HepG2 (cell line): Measurements from ENCODE around the gene NKX6-2.

Experiments used
- BHLHE40 ChIP-seq: IDR thresholded peaks from 2 replicates; pipeline ENCODE4 v1.6.1; 2011; ENCODE audit warnings: low read length, improper control_type of control experiment
- CHD4 ChIP-seq: fragments of 200-600 bp; sonication (generic); IDR thresholded peaks from 2 replicates; pipeline ENCODE4 v1.7.0; 2017; ENCODE audit warnings: mild to moderate bottlenecking, low read length, borderline replicate concordance
- KDM5A ChIP-seq: fragments of 200-600 bp; sonication (generic); IDR thresholded peaks from 2 replicates; pipeline ENCODE4 v1.7.0; 2018; ENCODE audit warnings: antibody characterized with exemption, mild to moderate bottlenecking, low read length, borderline replicate concordance
- KLF13 ChIP-seq: sonication (generic); formaldehyde crosslinking; IDR thresholded peaks from 2 replicates; pipeline ENCODE4 v1.4.0; 2020; ENCODE audit warnings: mild to moderate bottlenecking, missing genetic modification reagents
- KLF9 ChIP-seq: IDR thresholded peaks from 2 replicates; pipeline ENCODE4 v1.6.1; 2016; ENCODE audit warnings: low read depth
- MTF1 ChIP-seq: sonication (generic); formaldehyde crosslinking; IDR thresholded peaks from 2 replicates; pipeline ENCODE4 v1.5.0; 2020; ENCODE audit warnings: missing genetic modification reagents
- U2AF2 ChIP-seq: fragments of 200-400 bp; formaldehyde crosslinking; IDR thresholded peaks from 2 replicates; pipeline ENCODE4 v1.6.1; 2017; ENCODE audit warnings: low read depth, mild to moderate bottlenecking, low read length
- WIZ ChIP-seq: sonication (generic); formaldehyde crosslinking; IDR thresholded peaks from 2 replicates; pipeline ENCODE4 v1.5.1; 2020; ENCODE audit warnings: mild to moderate bottlenecking, missing genetic modification reagents
- ZNF263 ChIP-seq: sonication (generic); formaldehyde crosslinking; IDR thresholded peaks from 2 replicates; pipeline ENCODE4 v1.4.0; 2020; ENCODE audit warnings: missing genetic modification reagents
- ZNF510 ChIP-seq: sonication (generic); formaldehyde crosslinking; IDR thresholded peaks from 2 replicates; pipeline ENCODE4 v1.4.0; 2020; ENCODE audit warnings: low read depth, mild to moderate bottlenecking, missing genetic modification reagents
- ZNF549 ChIP-seq: sonication (generic); formaldehyde crosslinking; IDR thresholded peaks from 2 replicates; pipeline ENCODE4 v1.5.0; 2020; ENCODE audit warnings: missing genetic modification reagents
- ZNF780A ChIP-seq: sonication (generic); formaldehyde crosslinking; IDR thresholded peaks from 2 replicates; pipeline ENCODE4 v1.8.0; 2022; ENCODE audit warnings: mild to moderate bottlenecking, missing genetic modification reagents, moderate library complexity
- TF ChIP-seq, protein P1 (sequence below): sonication (generic); formaldehyde crosslinking; IDR thresholded peaks from 2 replicates; pipeline ENCODE4 v1.4.0; 2020; ENCODE audit warnings: missing genetic modification reagents, borderline replicate concordance
- TF ChIP-seq, protein P2 (sequence below): sonication (generic); formaldehyde crosslinking; IDR thresholded peaks from 2 replicates; pipeline ENCODE4 v1.5.0; 2020; ENCODE audit warnings: mild to moderate bottlenecking, missing genetic modification reagents, moderate library complexity

DNA sequence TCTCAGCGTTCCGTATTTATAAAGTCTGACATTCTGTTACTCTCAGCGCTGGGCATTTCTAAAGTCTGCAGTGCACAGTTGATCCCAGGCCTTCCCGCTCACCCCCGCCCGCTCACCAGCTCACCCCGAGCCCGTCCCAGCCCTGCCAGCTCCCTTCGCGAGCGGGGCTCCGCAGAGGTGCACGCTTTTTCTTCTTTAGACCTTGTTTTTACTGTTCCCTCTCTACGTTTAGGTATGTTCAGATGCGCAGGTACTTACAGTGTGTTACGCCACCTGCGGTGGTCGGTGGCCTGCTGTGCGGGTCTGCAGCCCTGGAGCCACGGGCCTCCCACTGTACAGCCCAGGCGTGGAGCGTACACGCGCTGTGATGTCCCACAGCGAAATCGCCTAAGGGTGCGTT lies 28.8 kb downstream of the NKX6-2 start:
- TF ChIP-seq KLF9 (CRISPR knock-in tag) = no peak
- TF ChIP-seq KLF13 (CRISPR knock-in tag) = no peak
- TF ChIP-seq MTF1 (CRISPR knock-in tag) = no peak
- TF ChIP-seq, protein P1, sequence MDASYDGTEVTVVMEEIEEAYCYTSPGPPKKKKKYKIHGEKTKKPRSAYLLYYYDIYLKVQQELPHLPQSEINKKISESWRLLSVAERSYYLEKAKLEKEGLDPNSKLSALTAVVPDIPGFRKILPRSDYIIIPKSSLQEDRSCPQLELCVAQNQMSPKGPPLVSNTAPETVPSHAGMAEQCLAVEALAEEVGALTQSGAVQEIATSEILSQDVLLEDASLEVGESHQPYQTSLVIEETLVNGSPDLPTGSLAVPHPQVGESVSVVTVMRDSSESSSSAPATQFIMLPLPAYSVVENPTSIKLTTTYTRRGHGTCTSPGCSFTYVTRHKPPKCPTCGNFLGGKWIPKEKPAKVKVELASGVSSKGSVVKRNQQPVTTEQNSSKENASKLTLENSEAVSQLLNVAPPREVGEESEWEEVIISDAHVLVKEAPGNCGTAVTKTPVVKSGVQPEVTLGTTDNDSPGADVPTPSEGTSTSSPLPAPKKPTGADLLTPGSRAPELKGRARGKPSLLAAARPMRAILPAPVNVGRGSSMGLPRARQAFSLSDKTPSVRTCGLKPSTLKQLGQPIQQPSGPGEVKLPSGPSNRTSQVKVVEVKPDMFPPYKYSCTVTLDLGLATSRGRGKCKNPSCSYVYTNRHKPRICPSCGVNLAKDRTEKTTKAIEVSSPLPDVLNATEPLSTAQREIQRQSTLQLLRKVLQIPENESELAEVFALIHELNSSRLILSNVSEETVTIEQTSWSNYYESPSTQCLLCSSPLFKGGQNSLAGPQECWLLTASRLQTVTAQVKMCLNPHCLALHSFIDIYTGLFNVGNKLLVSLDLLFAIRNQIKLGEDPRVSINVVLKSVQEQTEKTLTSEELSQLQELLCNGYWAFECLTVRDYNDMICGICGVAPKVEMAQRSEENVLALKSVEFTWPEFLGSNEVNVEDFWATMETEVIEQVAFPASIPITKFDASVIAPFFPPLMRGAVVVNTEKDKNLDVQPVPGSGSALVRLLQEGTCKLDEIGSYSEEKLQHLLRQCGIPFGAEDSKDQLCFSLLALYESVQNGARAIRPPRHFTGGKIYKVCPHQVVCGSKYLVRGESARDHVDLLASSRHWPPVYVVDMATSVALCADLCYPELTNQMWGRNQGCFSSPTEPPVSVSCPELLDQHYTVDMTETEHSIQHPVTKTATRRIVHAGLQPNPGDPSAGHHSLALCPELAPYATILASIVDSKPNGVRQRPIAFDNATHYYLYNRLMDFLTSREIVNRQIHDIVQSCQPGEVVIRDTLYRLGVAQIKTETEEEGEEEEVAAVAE (CRISPR knock-in tag) = no peak
- no peak for TF ChIP-seq WIZ (CRISPR knock-in tag)
- no peak for TF ChIP-seq ZNF510 (CRISPR knock-in tag)
- TF ChIP-seq KDM5A = no peak
- TF ChIP-seq ZNF549 (CRISPR knock-in tag) = no peak
- TF ChIP-seq BHLHE40 = no peak
- TF ChIP-seq U2AF2 = no peak
- TF ChIP-seq CHD4 = no peak
- TF ChIP-seq, protein P2, sequence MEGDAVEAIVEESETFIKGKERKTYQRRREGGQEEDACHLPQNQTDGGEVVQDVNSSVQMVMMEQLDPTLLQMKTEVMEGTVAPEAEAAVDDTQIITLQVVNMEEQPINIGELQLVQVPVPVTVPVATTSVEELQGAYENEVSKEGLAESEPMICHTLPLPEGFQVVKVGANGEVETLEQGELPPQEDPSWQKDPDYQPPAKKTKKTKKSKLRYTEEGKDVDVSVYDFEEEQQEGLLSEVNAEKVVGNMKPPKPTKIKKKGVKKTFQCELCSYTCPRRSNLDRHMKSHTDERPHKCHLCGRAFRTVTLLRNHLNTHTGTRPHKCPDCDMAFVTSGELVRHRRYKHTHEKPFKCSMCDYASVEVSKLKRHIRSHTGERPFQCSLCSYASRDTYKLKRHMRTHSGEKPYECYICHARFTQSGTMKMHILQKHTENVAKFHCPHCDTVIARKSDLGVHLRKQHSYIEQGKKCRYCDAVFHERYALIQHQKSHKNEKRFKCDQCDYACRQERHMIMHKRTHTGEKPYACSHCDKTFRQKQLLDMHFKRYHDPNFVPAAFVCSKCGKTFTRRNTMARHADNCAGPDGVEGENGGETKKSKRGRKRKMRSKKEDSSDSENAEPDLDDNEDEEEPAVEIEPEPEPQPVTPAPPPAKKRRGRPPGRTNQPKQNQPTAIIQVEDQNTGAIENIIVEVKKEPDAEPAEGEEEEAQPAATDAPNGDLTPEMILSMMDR (CRISPR knock-in tag) = no peak
- TF ChIP-seq ZNF780A (CRISPR knock-in tag) = no peak
- TF ChIP-seq ZNF263 = no peak
